Neural cell (in vitro differentiated cells): ENCODE data around the gene SH3RF1.

Source experiments
- EP300 ChIP-seq: fragments of 450-650 bp; conservative IDR thresholded peaks from 2 replicates; pipeline ENCODE4 v1.6.1; 2014; ENCODE audit warnings: antibody characterized with exemption, mild to moderate bottlenecking, moderate library complexity; ENCODE audit not compliant: poor library complexity, severe bottlenecking
- EZH2 ChIP-seq: fragments of 200-600, 300-800 bp; shearing (Covaris generic), sonication (generic); IDR thresholded peaks from 2 replicates; pipeline ENCODE4 v1.6.1; 2014; ENCODE audit warnings: antibody characterized with exemption, low read length, borderline replicate concordance, mild to moderate bottlenecking; ENCODE audit not compliant: insufficient read depth, poor library complexity, severe bottlenecking
- MXI1 ChIP-seq: fragments of 450-650 bp; conservative IDR thresholded peaks from 2 replicates; pipeline ENCODE4 v1.6.1; 2014; ENCODE audit warnings: antibody characterized with exemption, mild to moderate bottlenecking; ENCODE audit not compliant: poor library complexity, severe bottlenecking
- POLR2AphosphoS5 ChIP-seq: IDR thresholded peaks from 2 replicates; pipeline ENCODE4 v1.6.1; 2012
- RAD21 ChIP-seq: fragments of 450-650 bp; conservative IDR thresholded peaks from 2 replicates; pipeline ENCODE4 v1.6.1; 2014; ENCODE audit warnings: antibody characterized with exemption, mild to moderate bottlenecking, moderate library complexity
- SMC3 ChIP-seq: fragments of 450-650 bp; conservative IDR thresholded peaks from 2 replicates; pipeline ENCODE4 v1.6.1; 2014; ENCODE audit warnings: antibody characterized with exemption, mild to moderate bottlenecking, moderate library complexity; ENCODE audit not compliant: poor library complexity
- TAF1 ChIP-seq: IDR thresholded peaks from 2 replicates; pipeline ENCODE4 v1.6.1; 2012; ENCODE audit warnings: low read depth
- TF ChIP-seq, protein P1 (sequence below): fragments of 450-650 bp; IDR thresholded peaks from 2 replicates; pipeline ENCODE4 v1.5.1; 2014; ENCODE audit warnings: antibody characterized with exemption, mild to moderate bottlenecking, moderate library complexity; ENCODE audit not compliant: poor library complexity, severe bottlenecking
- TF ChIP-seq, protein P2 (sequence below): IDR thresholded peaks from 2 replicates; pipeline ENCODE4 v1.6.1; 2012; ENCODE audit warnings: borderline replicate concordance

DNA sequence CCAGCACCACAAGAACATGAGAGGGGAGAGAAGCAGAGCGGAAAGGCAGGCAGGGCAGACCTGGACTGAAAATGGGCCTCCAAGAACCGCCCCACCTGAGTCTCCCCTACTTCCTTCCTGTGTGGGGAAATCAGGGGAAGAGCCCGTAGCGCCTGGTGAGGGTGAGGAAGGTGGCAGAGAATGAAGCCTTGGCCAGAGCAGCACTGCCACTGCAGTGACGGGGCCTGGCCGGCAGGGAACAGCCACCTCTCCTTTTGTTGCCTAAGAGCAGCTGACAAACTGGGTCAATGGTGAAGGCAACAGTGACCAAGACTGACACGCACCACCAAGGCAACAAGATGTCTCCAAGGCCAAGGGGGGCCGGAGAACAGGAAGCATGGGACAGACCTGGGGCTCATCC, 202.3 kb downstream of the SH3RF1 start:
- TF ChIP-seq, protein P1, sequence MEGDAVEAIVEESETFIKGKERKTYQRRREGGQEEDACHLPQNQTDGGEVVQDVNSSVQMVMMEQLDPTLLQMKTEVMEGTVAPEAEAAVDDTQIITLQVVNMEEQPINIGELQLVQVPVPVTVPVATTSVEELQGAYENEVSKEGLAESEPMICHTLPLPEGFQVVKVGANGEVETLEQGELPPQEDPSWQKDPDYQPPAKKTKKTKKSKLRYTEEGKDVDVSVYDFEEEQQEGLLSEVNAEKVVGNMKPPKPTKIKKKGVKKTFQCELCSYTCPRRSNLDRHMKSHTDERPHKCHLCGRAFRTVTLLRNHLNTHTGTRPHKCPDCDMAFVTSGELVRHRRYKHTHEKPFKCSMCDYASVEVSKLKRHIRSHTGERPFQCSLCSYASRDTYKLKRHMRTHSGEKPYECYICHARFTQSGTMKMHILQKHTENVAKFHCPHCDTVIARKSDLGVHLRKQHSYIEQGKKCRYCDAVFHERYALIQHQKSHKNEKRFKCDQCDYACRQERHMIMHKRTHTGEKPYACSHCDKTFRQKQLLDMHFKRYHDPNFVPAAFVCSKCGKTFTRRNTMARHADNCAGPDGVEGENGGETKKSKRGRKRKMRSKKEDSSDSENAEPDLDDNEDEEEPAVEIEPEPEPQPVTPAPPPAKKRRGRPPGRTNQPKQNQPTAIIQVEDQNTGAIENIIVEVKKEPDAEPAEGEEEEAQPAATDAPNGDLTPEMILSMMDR: no peak
- TF ChIP-seq EZH2 (no peak), EP300 (no peak), SMC3 (no peak), POLR2AphosphoS5 (no peak), TAF1 (no peak), MXI1 (no peak), RAD21 (no peak)
- TF ChIP-seq, protein P2, sequence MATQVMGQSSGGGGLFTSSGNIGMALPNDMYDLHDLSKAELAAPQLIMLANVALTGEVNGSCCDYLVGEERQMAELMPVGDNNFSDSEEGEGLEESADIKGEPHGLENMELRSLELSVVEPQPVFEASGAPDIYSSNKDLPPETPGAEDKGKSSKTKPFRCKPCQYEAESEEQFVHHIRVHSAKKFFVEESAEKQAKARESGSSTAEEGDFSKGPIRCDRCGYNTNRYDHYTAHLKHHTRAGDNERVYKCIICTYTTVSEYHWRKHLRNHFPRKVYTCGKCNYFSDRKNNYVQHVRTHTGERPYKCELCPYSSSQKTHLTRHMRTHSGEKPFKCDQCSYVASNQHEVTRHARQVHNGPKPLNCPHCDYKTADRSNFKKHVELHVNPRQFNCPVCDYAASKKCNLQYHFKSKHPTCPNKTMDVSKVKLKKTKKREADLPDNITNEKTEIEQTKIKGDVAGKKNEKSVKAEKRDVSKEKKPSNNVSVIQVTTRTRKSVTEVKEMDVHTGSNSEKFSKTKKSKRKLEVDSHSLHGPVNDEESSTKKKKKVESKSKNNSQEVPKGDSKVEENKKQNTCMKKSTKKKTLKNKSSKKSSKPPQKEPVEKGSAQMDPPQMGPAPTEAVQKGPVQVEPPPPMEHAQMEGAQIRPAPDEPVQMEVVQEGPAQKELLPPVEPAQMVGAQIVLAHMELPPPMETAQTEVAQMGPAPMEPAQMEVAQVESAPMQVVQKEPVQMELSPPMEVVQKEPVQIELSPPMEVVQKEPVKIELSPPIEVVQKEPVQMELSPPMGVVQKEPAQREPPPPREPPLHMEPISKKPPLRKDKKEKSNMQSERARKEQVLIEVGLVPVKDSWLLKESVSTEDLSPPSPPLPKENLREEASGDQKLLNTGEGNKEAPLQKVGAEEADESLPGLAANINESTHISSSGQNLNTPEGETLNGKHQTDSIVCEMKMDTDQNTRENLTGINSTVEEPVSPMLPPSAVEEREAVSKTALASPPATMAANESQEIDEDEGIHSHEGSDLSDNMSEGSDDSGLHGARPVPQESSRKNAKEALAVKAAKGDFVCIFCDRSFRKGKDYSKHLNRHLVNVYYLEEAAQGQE: no peak
